PFSK-1 (cell line): Measurements from ENCODE around the gene IGF2BP1.

ENCODE experiments used
- POLR2AphosphoS5 ChIP-seq: IDR thresholded peaks from 2 replicates; pipeline ENCODE4 v1.6.1; 2012; ENCODE audit warnings: low read depth, mild to moderate bottlenecking, control low read depth, low read length, moderate library complexity
- TAF1 ChIP-seq: IDR thresholded peaks from 2 replicates; pipeline ENCODE4 v1.6.1; 2012; ENCODE audit warnings: low read length, control low read depth, borderline replicate concordance; ENCODE audit not compliant: insufficient read depth
- TF ChIP-seq, protein P1 (sequence below), 2 experiments: IDR thresholded peaks; 2 replicates each; pipeline versions ENCODE4 v1.6.1 to v1.8.0; 2011 to 2012; ENCODE audit warnings: low read depth in 2 of 2, low read length in 2 of 2, control low read depth in 1 of 2, inconsistent platforms in 1 of 2, mild to moderate bottlenecking in 1 of 2, moderate library complexity in 1 of 2; ENCODE audit not compliant: insufficient read depth in 1 of 2

DNA sequence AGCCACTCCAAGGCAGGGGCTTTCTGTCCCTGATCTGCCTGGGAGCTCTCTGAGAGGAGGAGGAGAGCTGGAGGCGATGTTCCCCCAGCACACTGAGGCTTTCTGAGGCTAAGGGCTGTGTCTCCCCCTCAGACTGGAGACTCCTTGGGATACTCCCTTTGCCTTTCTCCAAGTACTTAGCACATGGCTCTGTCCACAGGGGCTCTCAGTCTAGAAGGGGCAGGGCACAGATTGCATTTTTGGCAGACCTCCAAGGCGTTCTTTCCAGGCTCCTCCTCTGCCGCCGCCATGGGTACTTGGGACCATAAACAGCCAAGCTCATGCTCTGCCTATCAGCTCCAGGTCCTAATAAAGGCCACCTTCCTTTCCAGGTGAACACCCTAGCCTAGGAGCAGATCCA, 27.0 kb upstream of the IGF2BP1 start:
- TF ChIP-seq, protein P1, sequence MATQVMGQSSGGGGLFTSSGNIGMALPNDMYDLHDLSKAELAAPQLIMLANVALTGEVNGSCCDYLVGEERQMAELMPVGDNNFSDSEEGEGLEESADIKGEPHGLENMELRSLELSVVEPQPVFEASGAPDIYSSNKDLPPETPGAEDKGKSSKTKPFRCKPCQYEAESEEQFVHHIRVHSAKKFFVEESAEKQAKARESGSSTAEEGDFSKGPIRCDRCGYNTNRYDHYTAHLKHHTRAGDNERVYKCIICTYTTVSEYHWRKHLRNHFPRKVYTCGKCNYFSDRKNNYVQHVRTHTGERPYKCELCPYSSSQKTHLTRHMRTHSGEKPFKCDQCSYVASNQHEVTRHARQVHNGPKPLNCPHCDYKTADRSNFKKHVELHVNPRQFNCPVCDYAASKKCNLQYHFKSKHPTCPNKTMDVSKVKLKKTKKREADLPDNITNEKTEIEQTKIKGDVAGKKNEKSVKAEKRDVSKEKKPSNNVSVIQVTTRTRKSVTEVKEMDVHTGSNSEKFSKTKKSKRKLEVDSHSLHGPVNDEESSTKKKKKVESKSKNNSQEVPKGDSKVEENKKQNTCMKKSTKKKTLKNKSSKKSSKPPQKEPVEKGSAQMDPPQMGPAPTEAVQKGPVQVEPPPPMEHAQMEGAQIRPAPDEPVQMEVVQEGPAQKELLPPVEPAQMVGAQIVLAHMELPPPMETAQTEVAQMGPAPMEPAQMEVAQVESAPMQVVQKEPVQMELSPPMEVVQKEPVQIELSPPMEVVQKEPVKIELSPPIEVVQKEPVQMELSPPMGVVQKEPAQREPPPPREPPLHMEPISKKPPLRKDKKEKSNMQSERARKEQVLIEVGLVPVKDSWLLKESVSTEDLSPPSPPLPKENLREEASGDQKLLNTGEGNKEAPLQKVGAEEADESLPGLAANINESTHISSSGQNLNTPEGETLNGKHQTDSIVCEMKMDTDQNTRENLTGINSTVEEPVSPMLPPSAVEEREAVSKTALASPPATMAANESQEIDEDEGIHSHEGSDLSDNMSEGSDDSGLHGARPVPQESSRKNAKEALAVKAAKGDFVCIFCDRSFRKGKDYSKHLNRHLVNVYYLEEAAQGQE (IDR thresholded peaks at IDR 0.05; ENCODE audit: insufficient read depth in 1 of 2, low read depth in 2 of 2, low read length in 2 of 2): no peak
- TF ChIP-seq TAF1: no peak
- no peak for TF ChIP-seq POLR2AphosphoS5
